ENCODE measurements around the gene ROR2. TPM values are rescaled to one million over a fixed set of nuclear protein-coding genes. Genes with fewer than 3 reads are reported as not detected.
"Not testable (repeated sequence)": the region's sequence is repeated elsewhere in the genome, so short reads cannot be mapped to it uniquely, and the experiment has no call there.

ROR2 gene
- total and polyA plus RNA-seq, 4 donors = 0.13 to 0.84 (median 0.52) TPM

- Histone ChIP-seq H3K4me3 (ENCODE audit: low read depth in 1 of 3, low read length in 3 of 3) (no peak overlapping the region), H3K4me1 (ENCODE audit: control insufficient read depth in 4 of 4, insufficient read depth in 4 of 4, low read length in 3 of 4) (no peaks in the 10 kb centered on the region), H3K27ac (ENCODE audit: low read depth in 1 of 2, low read length in 2 of 2) (no peak overlapping the region), H3K27me3 (ENCODE audit: control insufficient read depth in 4 of 4, insufficient read depth in 4 of 4, low read length in 3 of 4) (peaks cover 0 to 2% (median 0%) of the 10 kb centered on the region in 4 donors), H3K36me3 (ENCODE audit: control insufficient read depth in 4 of 4, insufficient read depth in 3 of 4, low read depth in 1 of 4, low read length in 3 of 4) (no peaks in the 10 kb centered on the region), H3K9ac (ENCODE audit: low read depth in 1 of 2, low read length in 2 of 2) (no peak overlapping the region), H3K9me3 (ENCODE audit: control insufficient read depth in 4 of 4, low read length in 3 of 4) (peaks cover 0 to 3% (median 0%) of the 10 kb centered on the region in 4 donors)
- TF ChIP-seq EGR1 (IDR thresholded peaks at IDR 0.05; ENCODE audit: low read depth in 2 of 2) (no peak), NR2F2 (IDR thresholded peaks at IDR 0.05) (no peak), MAX (IDR thresholded peaks at IDR 0.05) (no peak), TAF1 (conservative IDR thresholded peaks at IDR 0.05) (no peak), REST (IDR thresholded peaks at IDR 0.05) (no peak), JUND (IDR thresholded peaks at IDR 0.05) (no peak), YY1 (IDR thresholded peaks at IDR 0.05) (no peak), HNF4A (conservative IDR thresholded peaks at IDR 0.05) (no peak), HNF4G (IDR thresholded peaks at IDR 0.05) (no peak), ZBTB33 (IDR thresholded peaks at IDR 0.05) (no peak), SP1 (IDR thresholded peaks at IDR 0.05) (no peak), RXRA (IDR thresholded peaks at IDR 0.05) (no peak), RAD21 (IDR thresholded peaks at IDR 0.05) (no peak), CTCF (IDR thresholded peaks at IDR 0.05; ENCODE audit: low read depth, low read length, missing input control) (no peak), ATF3 (IDR thresholded peaks at IDR 0.05) (no peak)
- no peak for DNase-seq (ENCODE audit: low spot score)
- WGBS = 85% methylated on average over 5 of the region's 5 CpGs
Measured at GRCh38 chr9:91518462-91518861, 431.6 kb downstream of the ROR2 start.

GRCh38 chr9:91517801-91518200 lies 432.2 kb downstream of the ROR2 start:
- Histone ChIP-seq H3K36me3 (ENCODE audit: control insufficient read depth in 4 of 4, insufficient read depth in 3 of 4, low read depth in 1 of 4, low read length in 3 of 4) (no peaks in the 10 kb centered on the region), H3K27me3 (ENCODE audit: control insufficient read depth in 4 of 4, insufficient read depth in 4 of 4, low read length in 3 of 4) (peaks cover 0 to 2% (median 0%) of the 10 kb centered on the region in 4 donors), H3K9ac (ENCODE audit: low read depth in 1 of 2, low read length in 2 of 2) (no peak overlapping the region), H3K4me1 (ENCODE audit: control insufficient read depth in 4 of 4, insufficient read depth in 4 of 4, low read length in 3 of 4) (no peaks in the 10 kb centered on the region), H3K27ac (ENCODE audit: low read depth in 1 of 2, low read length in 2 of 2) (no peak overlapping the region), H3K4me3 (ENCODE audit: low read depth in 1 of 3, low read length in 3 of 3) (no peak overlapping the region), H3K9me3 (ENCODE audit: control insufficient read depth in 4 of 4, low read length in 3 of 4) (peaks cover 0 to 3% (median 0%) of the 10 kb centered on the region in 4 donors)
- no peak for DNase-seq (ENCODE audit: low spot score)
- no peak for TF ChIP-seq GABPA (IDR thresholded peaks at IDR 0.05 in 1 of 2, conservative IDR thresholded peaks at IDR 0.05 in 1 of 2)
- 81% methylated on average over 3 of the region's 3 CpGs for WGBS

GRCh38 chr9:91517332-91517731 lies 432.7 kb downstream of the ROR2 start:
- not testable (repeated sequence) for H3K4me3 ChIP-seq (ENCODE audit: low read depth in 1 of 3, low read length in 3 of 3); H3K27me3 ChIP-seq (ENCODE audit: control insufficient read depth in 4 of 4, insufficient read depth in 4 of 4, low read length in 3 of 4); H3K36me3 ChIP-seq (ENCODE audit: control insufficient read depth in 4 of 4, insufficient read depth in 3 of 4, low read depth in 1 of 4, low read length in 3 of 4); H3K9ac ChIP-seq (ENCODE audit: low read depth in 1 of 2, low read length in 2 of 2); H3K27ac ChIP-seq (ENCODE audit: low read depth in 1 of 2, low read length in 2 of 2); H3K9me3 ChIP-seq (ENCODE audit: control insufficient read depth in 4 of 4, low read length in 3 of 4); H3K4me1 ChIP-seq (ENCODE audit: control insufficient read depth in 4 of 4, insufficient read depth in 4 of 4, low read length in 3 of 4); DNase-seq (ENCODE audit: low spot score)
- WGBS = 86% methylated on average over 4 of the region's 4 CpGs

All from liver (tissue), 9 donors.